H1 (cell line): ENCODE results near the gene NAP1L1. TPM values are rescaled to one million over a fixed set of nuclear protein-coding genes. Genes with fewer than 3 reads are reported as not detected.

Source experiments
- CTCF ChIA-PET: fragments of 300-600 bp; sonication (Branson Sonifier 250); formaldehyde crosslinking; loops from one replicate; lab custom pipeline; 2021; ENCODE audit not compliant: partially characterized antibody; lab: Charles Lee
- POLR2A ChIA-PET: fragments of 300-600 bp; sonication (Branson Sonifier 250); formaldehyde crosslinking; loops from one replicate; lab custom pipeline; 2021; ENCODE audit warnings: inconsistent platforms; ENCODE audit not compliant: partially characterized antibody; lab: Charles Lee
- DNase-seq, 2 experiments: peaks; one replicate each; pipeline versions ENCODE4 v3.0.0 to v3.0.0-alpha.2; 2010 to 2022; ENCODE audit warnings: low spot score in 2 of 2, low read depth in 1 of 2, mixed read lengths in 1 of 2
- FAIRE-seq: peaks from 2 replicates; lab custom pipeline; 2011; peaks lifted over from hg19 to GRCh38; lab: Jason Lieb, UNC
- H2AFZ ChIP-seq: 2 replicates; pipeline ENCODE4 v1.8.1; 2012; ENCODE audit warnings: low read length, inconsistent platforms
- H2AK5ac ChIP-seq: 2 replicates; pipeline ENCODE4 v1.6.1; 2013; ENCODE audit warnings: low read depth, low read length
- H2BK120ac ChIP-seq: replicated peaks from 2 replicates; pipeline ENCODE3; 2013; ENCODE audit warnings: low read depth, low read length, inconsistent platforms
- H2BK12ac ChIP-seq: 2 replicates; pipeline ENCODE4 v1.6.1; 2013; ENCODE audit warnings: low read depth, low read length
- H2BK15ac ChIP-seq: 2 replicates; pipeline ENCODE4 v1.6.1; 2013; ENCODE audit warnings: low read length
- H2BK20ac ChIP-seq: 2 replicates; pipeline ENCODE4 v1.6.1; 2013; ENCODE audit warnings: low read length
- H2BK5ac ChIP-seq: 2 replicates; pipeline ENCODE4 v1.6.1; 2013; ENCODE audit warnings: low read depth, low read length
- H3K14ac ChIP-seq: 2 replicates; pipeline ENCODE4 v1.6.1; 2013; ENCODE audit warnings: inconsistent platforms; ENCODE audit not compliant: insufficient read length
- H3K18ac ChIP-seq: 2 replicates; pipeline ENCODE4 v1.6.1; 2013; ENCODE audit warnings: low read length; ENCODE audit errors: extremely low read depth
- H3K23ac ChIP-seq: 2 replicates; pipeline ENCODE4 v1.6.1; 2013; ENCODE audit warnings: inconsistent platforms; ENCODE audit not compliant: insufficient read length
- H3K23me2 ChIP-seq: 2 replicates; pipeline ENCODE4 v1.6.1; 2013; ENCODE audit warnings: low read depth, low read length
- H3K27ac ChIP-seq: 2 replicates; pipeline ENCODE4 v1.6.1; 2011; ENCODE audit warnings: low read depth, low read length, inconsistent platforms
- H3K27me3 ChIP-seq, 4 experiments: replicated peaks in 1 of 4; 1 replicate in 1 of 4; 2 replicates in 3 of 4; pipeline versions ENCODE4 v1.6.1 to v1.8.1; 2011 to 2013; ENCODE audit warnings: low read length in 3 of 4, mild to moderate bottlenecking in 3 of 4, inconsistent platforms in 2 of 4, mixed read lengths in 2 of 4, moderate library complexity in 1 of 4; ENCODE audit not compliant: control insufficient read depth in 3 of 4, insufficient read depth in 3 of 4; ENCODE audit errors: extremely low read depth in 1 of 4
- H3K36me3 ChIP-seq, 4 experiments: 2 replicates each; pipeline versions ENCODE4 v1.6.1 to v1.8.1; 2011 to 2013; ENCODE audit warnings: mild to moderate bottlenecking in 4 of 4, low read length in 3 of 4, moderate library complexity in 2 of 4, control low read depth in 1 of 4, inconsistent platforms in 1 of 4; ENCODE audit not compliant: insufficient read depth in 4 of 4, control insufficient read depth in 2 of 4
- H3K4ac ChIP-seq: replicated peaks from 2 replicates; pipeline ENCODE3; 2013; ENCODE audit warnings: low read length, low read depth, mixed read lengths, inconsistent platforms; ENCODE audit not compliant: insufficient read length
- H3K4me1 ChIP-seq, 4 experiments: replicated peaks in 1 of 4; 1 replicate in 1 of 4; 2 replicates in 3 of 4; pipeline versions ENCODE4 v1.6.1 to v1.8.1; 2011 to 2013; ENCODE audit warnings: low read length in 3 of 4, inconsistent platforms in 2 of 4, mixed read lengths in 1 of 4; ENCODE audit not compliant: insufficient read depth in 4 of 4, control insufficient read depth in 3 of 4
- H3K4me2 ChIP-seq, 2 experiments: 2 replicates each; pipeline versions ENCODE4 v1.6.1 to v1.8.1; 2011 to 2013; ENCODE audit warnings: low read depth in 2 of 2, low read length in 2 of 2, control low read depth in 1 of 2, inconsistent platforms in 1 of 2, mild to moderate bottlenecking in 1 of 2; ENCODE audit not compliant: insufficient read depth in 1 of 2
- H3K4me3 ChIP-seq, 4 experiments: fragments of 200-600, 300-600 bp in 1 of 4; sonication (generic), shearing (Covaris generic), sonication (Bioruptor Twin) in 1 of 4; 2 replicates each; pipeline versions ENCODE4 v1.5.1 to v1.8.1; 2011 to 2016; ENCODE audit warnings: low read length in 4 of 4, low read depth in 3 of 4, control low read depth in 2 of 4, inconsistent platforms in 2 of 4, mild to moderate bottlenecking in 2 of 4, mixed read lengths in 1 of 4, moderate library complexity in 1 of 4; ENCODE audit not compliant: insufficient read depth in 2 of 4; ENCODE audit errors: extremely low read depth in 1 of 4
- H3K56ac ChIP-seq: replicated peaks from 2 replicates; pipeline ENCODE3; 2013; ENCODE audit warnings: low read depth, mild to moderate bottlenecking, mixed read lengths, low read length, inconsistent platforms; ENCODE audit not compliant: insufficient read length
- H3K79me1 ChIP-seq: 2 replicates; pipeline ENCODE4 v1.6.1; 2013; ENCODE audit warnings: low read depth, low read length, control low read depth
- H3K79me2 ChIP-seq, 2 experiments: 2 replicates each; pipeline versions ENCODE4 v1.6.1 to v1.8.1; 2012 to 2013; ENCODE audit warnings: low read length in 2 of 2, mild to moderate bottlenecking in 2 of 2, inconsistent platforms in 1 of 2; ENCODE audit not compliant: insufficient read depth in 2 of 2, control insufficient read depth in 1 of 2
- H3K9ac ChIP-seq, 4 experiments: replicated peaks in 1 of 4; 1 replicate in 1 of 4; 2 replicates in 3 of 4; pipeline versions ENCODE4 v1.6.1 to v1.8.1; 2011 to 2013; ENCODE audit warnings: low read depth in 3 of 4, low read length in 3 of 4, control low read depth in 2 of 4, mild to moderate bottlenecking in 2 of 4, moderate library complexity in 2 of 4, inconsistent platforms in 1 of 4; ENCODE audit errors: extremely low read depth in 1 of 4
- H3K9me3 ChIP-seq, 2 experiments: 2 replicates each; pipeline versions ENCODE4 v1.6.1 to v1.8.1; 2012 to 2013; ENCODE audit warnings: mild to moderate bottlenecking in 2 of 2, moderate library complexity in 2 of 2, control low read depth in 1 of 2, inconsistent platforms in 1 of 2, low read depth in 1 of 2, low read length in 1 of 2, mixed read lengths in 1 of 2; ENCODE audit not compliant: insufficient read depth in 2 of 2
- H4K20me1 ChIP-seq, 2 experiments: replicated peaks in 1 of 2; 2 replicates each; pipeline versions ENCODE3 to v1.8.1; 2011 to 2013; ENCODE audit warnings: inconsistent platforms in 2 of 2, low read length in 2 of 2, mild to moderate bottlenecking in 1 of 2; ENCODE audit not compliant: insufficient read depth in 2 of 2, control insufficient read depth in 1 of 2
- H4K5ac ChIP-seq: 2 replicates; pipeline ENCODE4 v1.6.1; 2013; ENCODE audit warnings: low read length, low read depth, mixed read lengths, inconsistent platforms; ENCODE audit not compliant: insufficient read length
- H4K8ac ChIP-seq: 2 replicates; pipeline ENCODE4 v1.8.0; 2013; ENCODE audit warnings: mild to moderate bottlenecking, moderate library complexity, low read length, inconsistent platforms; ENCODE audit not compliant: insufficient read depth; ENCODE audit errors: extremely low read depth
- H4K91ac ChIP-seq: replicated peaks from 2 replicates; pipeline ENCODE3; 2013; ENCODE audit warnings: low read length, mixed read lengths, inconsistent platforms; ENCODE audit not compliant: insufficient read length
- CEBPB ChIP-seq: IDR thresholded peaks from 2 replicates; pipeline ENCODE4 v1.6.1; 2012; ENCODE audit warnings: low read depth, low read length
- CREB1 ChIP-seq: IDR thresholded peaks from 2 replicates; pipeline ENCODE4 v1.6.1; 2012; ENCODE audit warnings: inconsistent platforms
- EGR1 ChIP-seq: IDR thresholded peaks from 2 replicates; pipeline ENCODE4 v1.6.1; 2011; ENCODE audit warnings: low read depth, low read length, borderline replicate concordance
- GABPA ChIP-seq: IDR thresholded peaks from 2 replicates; pipeline ENCODE4 v1.6.1; 2011; ENCODE audit warnings: mild to moderate bottlenecking, low read length, moderate library complexity, borderline replicate concordance; ENCODE audit not compliant: insufficient read depth
- GTF2F1 ChIP-seq: IDR thresholded peaks from 2 replicates; pipeline ENCODE4 v1.6.1; 2012; ENCODE audit warnings: low read depth, low read length, improper control_type of control experiment, borderline replicate concordance
- HDAC2 ChIP-seq, 2 experiments: fragments of 300-600 bp in 1 of 2; sonication (generic) in 1 of 2; IDR thresholded peaks; 2 replicates each; pipeline ENCODE4 v1.6.1; 2011 to 2012; ENCODE audit warnings: low read depth in 2 of 2, low read length in 2 of 2, mild to moderate bottlenecking in 2 of 2, moderate library complexity in 2 of 2, borderline replicate concordance in 1 of 2, inconsistent platforms in 1 of 2
- POLR2AphosphoS5 ChIP-seq: IDR thresholded peaks from 2 replicates; pipeline ENCODE4 v1.6.1; 2011; ENCODE audit warnings: low read depth, low read length
- SIN3A ChIP-seq, 2 experiments: IDR thresholded peaks in 1 of 2; conservative IDR thresholded peaks in 1 of 2; 2 replicates each; pipeline ENCODE4 v1.6.1; 2011 to 2012; ENCODE audit warnings: low read length in 2 of 2, improper control_type of control experiment in 1 of 2, low read depth in 1 of 2, mild to moderate bottlenecking in 1 of 2
- SP4 ChIP-seq: IDR thresholded peaks from 2 replicates; pipeline ENCODE4 v1.6.1; 2012; ENCODE audit warnings: low read length, inconsistent platforms
- ZNF274 ChIP-seq: IDR thresholded peaks from 2 replicates; pipeline ENCODE4 v1.7.0; 2012; ENCODE audit warnings: low read length, borderline replicate concordance; ENCODE audit errors: extremely low read depth
- whole genome bisulfite sequencing, 2 experiments: shearing (Covaris generic) in 1 of 2; methylation state at CpG; one replicate each; pipeline versions ENCODE4 v1.1.6 to v1.1.7; 2013 to 2015; ENCODE audit warnings: low lambda C conversion rate in 2 of 2, mixed read lengths in 2 of 2, inconsistent platforms in 1 of 2, low coverage in 1 of 2, missing lambda C conversion rate in 1 of 2; ENCODE audit not compliant: insufficient replicate concordance in 2 of 2, insufficient coverage in 1 of 2, insufficient read length in 1 of 2; ENCODE audit errors: extremely low coverage in 1 of 2, missing lambda C conversion rate in 1 of 2; 5-methylcytosine and 5-hydroxymethylcytosine counted together
- polyA plus RNA-seq, 7 experiments: library from polyadenylated mRNA; depleted of rRNA in 3 of 7; stranded (reverse) in 5 of 7; unstranded in 2 of 7; fragments of >200 nt in 5 of 7; fragments of 200-250 nt in 2 of 7; gene quantifications; 1 replicate in 5 of 7; 2 replicates in 1 of 7; 4 replicates in 1 of 7; pipeline versions ENCODE4 v1.2.1 to v1.2.3, GENCODE V29; 2011 to 2013; ENCODE audit warnings: missing spikeins in 2 of 7, mixed read lengths in 2 of 7
- total RNA-seq: library from RNA; stranded (reverse); fragmentation: NEBNext Ultra II Directional; extraction: Animal tissue kit (Norgen Biotek cat#: 25700); gene quantifications from 2 replicates; pipeline ENCODE4 v1.2.1, GENCODE V29; 2021

Gene NAP1L1
- total and polyA plus RNA-seq, 2 of the 8 experiments (the other 6 are each of a cell fraction or from before 2014, with no cell fraction given) = 202 to 1,159 TPM

DNA sequence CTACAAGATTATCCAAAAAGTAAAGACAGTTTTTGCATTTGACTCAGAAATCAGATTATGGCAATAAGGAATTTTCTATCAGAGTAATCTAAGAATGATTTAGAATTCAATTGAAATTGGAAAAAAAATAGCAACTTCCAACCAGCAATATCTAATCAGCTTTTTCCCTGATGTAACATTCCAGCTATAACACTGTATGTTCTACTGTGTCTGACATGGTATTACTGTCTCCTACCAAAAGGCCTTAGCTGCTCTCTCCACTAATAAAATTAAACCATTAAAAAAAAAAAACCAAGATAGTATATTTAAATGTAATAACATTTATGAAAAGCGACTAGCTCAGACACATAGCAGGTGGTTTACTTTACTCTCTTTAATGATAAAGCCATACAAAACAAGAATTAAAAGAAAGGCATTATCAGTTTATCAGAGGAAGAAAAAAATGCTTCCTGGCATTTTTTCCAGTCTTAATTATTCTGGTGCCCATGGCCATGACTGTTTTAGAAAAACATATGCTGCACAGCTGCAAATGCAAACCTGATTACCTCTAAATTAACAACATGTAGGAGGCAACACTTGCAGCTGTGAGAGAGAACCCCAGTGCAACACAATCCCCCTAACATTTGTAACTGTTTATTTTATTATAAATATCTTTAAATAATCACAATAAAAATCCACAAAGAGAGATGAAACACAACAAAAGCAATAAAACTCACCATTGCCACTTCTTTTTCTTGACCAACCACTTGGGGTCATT, 81.7 kb downstream of the NAP1L1 start:
- no peak overlapping the region for H2AK5ac ChIP-seq
- no peak overlapping the region for H2BK20ac ChIP-seq
- FAIRE-seq (no peak), DNase-seq (no peak)
- ChIA-PET POLR2A (interaction anchor here (1.0 to 1.4 kb wide), 2 partner anchors 29 to 43 kb away, joined by 3 read pairs; partner anchors contain the start of gene PHLDA1), CTCF (interaction anchor here (0.7 to 1.7 kb wide), 3 partner anchors 392 to 1100 kb away, joined by 3 to 5 read pairs (median 3); no protein-coding TSS in a partner anchor)
- peaks cover 0 to 6% (median 4%) of the 10 kb centered on the region in 4 experiments; a peak in 6 of 7 replicates for H3K4me1 ChIP-seq
- peaks cover 0 to 3% of the 10 kb centered on the region in 2 experiments for H4K20me1 ChIP-seq
- H3K4ac ChIP-seq = no peak overlapping the region
- H3K27ac ChIP-seq = no peak overlapping the region
- 89% methylated on average over 1 of the region's 1 CpG; no CpG with 5 or more reads in 1 of the 2 experiments for WGBS, 2 experiments
- no peaks in the 10 kb centered on the region; the same call in 1 of the 2 replicates for H3K79me1 ChIP-seq
- no peak overlapping the region for H3K4me2 ChIP-seq
- H4K5ac ChIP-seq = no peak overlapping the region
- no peak overlapping the region for H4K91ac ChIP-seq
- no peak overlapping the region for H2BK5ac ChIP-seq
- no peak overlapping the region for H4K8ac ChIP-seq
- peaks cover 4 to 6% of the 10 kb centered on the region in 2 experiments; a peak in 3 of 4 replicates for H3K9me3 ChIP-seq
- H3K56ac ChIP-seq = no peak overlapping the region
- H3K27me3 ChIP-seq = no peaks in the 10 kb centered on the region
- H2BK15ac ChIP-seq = no peak overlapping the region
- no peak overlapping the region for H3K4me3 ChIP-seq
- H3K23me2 ChIP-seq = peaks cover 6% of the 10 kb centered on the region; the same call in 1 of the 2 replicates
- no peak overlapping the region for H3K18ac ChIP-seq
- H3K36me3 ChIP-seq = peaks cover 0 to 3% (median 0%) of the 10 kb centered on the region in 4 experiments; a peak in 1 of 8 replicates
- no peak overlapping the region for H2BK120ac ChIP-seq
- no peaks in the 10 kb centered on the region; a peak in 1 of 4 replicates for H3K79me2 ChIP-seq
- H3K14ac ChIP-seq = no peak overlapping the region
- H2AFZ ChIP-seq = no peak overlapping the region
- H3K9ac ChIP-seq = no peak overlapping the region
- H2BK12ac ChIP-seq = no peak overlapping the region
- H3K23ac ChIP-seq = no peak overlapping the region
- TF ChIP-seq ZNF274 (no peak), POLR2AphosphoS5 (no peak), SP4 (no peak), SIN3A (conservative IDR thresholded peaks at IDR 0.05 in 1 of 2, IDR thresholded peaks at IDR 0.05 in 1 of 2; ENCODE audit: low read depth in 1 of 2, low read length in 2 of 2) (no peak), EGR1 (no peak), HDAC2 (IDR thresholded peaks at IDR 0.05; ENCODE audit: borderline replicate concordance in 1 of 2, low read depth in 2 of 2, low read length in 2 of 2) (no peak), GABPA (no peak), CEBPB (no peak), CREB1 (no peak), GTF2F1 (no peak)
